Thoracic aorta (tissue), 2 donors: ENCODE measurements around the gene FAM237A. TPM values are rescaled to one million over a fixed set of nuclear protein-coding genes. Genes with fewer than 3 reads are reported as not detected.

ENCODE experiments used
- ATAC-seq: fragments of 150-250 bp; one replicate; pipeline ENCODE4 v1.8.0; 2017; ENCODE audit warnings: low read depth; ENCODE audit not compliant: insufficient number of reproducible peaks, low FRiP score
- DNase-seq: peaks from one replicate; pipeline ENCODE4 v3.0.0-alpha.2; 2020; ENCODE audit warnings: low spot score
- H3K27ac ChIP-seq, 2 donors: fragments of 200-600 bp; sonication (generic); 1 replicate in 1 of 2; 2 replicates in 1 of 2; pipeline ENCODE4 v1.5.1; 2016; ENCODE audit warnings: mild to moderate bottlenecking in 2 of 2, moderate library complexity in 2 of 2
- H3K27me3 ChIP-seq: fragments of 200-600 bp; sonication (generic); replicated peaks from 2 replicates; pipeline ENCODE4 v1.6.0; 2016; ENCODE audit warnings: mild to moderate bottlenecking; ENCODE audit not compliant: insufficient read depth
- H3K36me3 ChIP-seq: fragments of 200-600 bp; sonication (generic); one replicate; pipeline ENCODE4 v1.5.1; 2016
- H3K4me1 ChIP-seq, 2 donors: fragments of 200-600 bp; sonication (generic); 1 replicate in 1 of 2; 2 replicates in 1 of 2; pipeline versions ENCODE4 v1.5.1 to v1.6.0; 2016; ENCODE audit warnings: low read depth in 2 of 2, mild to moderate bottlenecking in 1 of 2; ENCODE audit not compliant: control insufficient read depth in 1 of 2
- H3K4me3 ChIP-seq: fragments of 200-600 bp; sonication (generic); 2 replicates; pipeline ENCODE4 v1.5.1; 2016; ENCODE audit warnings: mild to moderate bottlenecking
- H3K9me3 ChIP-seq: fragments of 200-600 bp; sonication (generic); 2 replicates; pipeline ENCODE4 v1.5.1; 2016
- total RNA-seq, 2 donors: library from RNA; depleted of rRNA; stranded (reverse); fragments of >200 nt; gene quantifications; one replicate each; pipeline versions ENCODE4 v1.1.0 to v1.2.3, GENCODE V29; 2016
- TF ChIP-seq, protein P1 (sequence below): fragments of 200-600 bp; sonication (generic); IDR thresholded peaks from one replicate; pipeline ENCODE4 v1.5.1; 2019; ENCODE audit warnings: antibody characterized with exemption

The FAM237A gene
- total RNA-seq, 2 donors from 2014 or later = not detected

DNA sequence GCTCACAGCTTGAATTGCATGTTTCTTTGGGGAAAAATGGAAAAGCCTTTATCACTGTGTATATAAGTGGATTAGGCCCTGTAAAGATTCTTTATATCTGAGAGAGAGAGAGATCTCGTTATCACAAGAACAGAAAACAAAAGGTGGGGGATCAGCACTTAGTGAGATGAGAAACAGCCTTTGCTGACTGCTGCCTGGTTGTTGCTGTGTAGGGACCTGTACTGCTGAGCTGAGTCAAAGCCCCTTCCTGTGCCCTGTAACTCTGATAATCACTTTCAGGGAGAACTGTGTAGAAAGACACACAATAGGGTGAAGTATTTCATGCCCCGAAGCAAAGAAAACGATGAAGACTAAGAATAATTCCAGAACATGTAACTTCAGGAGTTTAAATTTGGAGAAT lies 30.6 kb upstream of the FAM237A start:
- Histone ChIP-seq H3K9me3 (no peaks in the 10 kb centered on the region), H3K4me1 (no peaks in the 10 kb centered on the region), H3K27ac (no peak overlapping the region), H3K36me3 (no peaks in the 10 kb centered on the region), H3K27me3 (no peaks in the 10 kb centered on the region), H3K4me3 (no peak overlapping the region)
- TF ChIP-seq, protein P1, sequence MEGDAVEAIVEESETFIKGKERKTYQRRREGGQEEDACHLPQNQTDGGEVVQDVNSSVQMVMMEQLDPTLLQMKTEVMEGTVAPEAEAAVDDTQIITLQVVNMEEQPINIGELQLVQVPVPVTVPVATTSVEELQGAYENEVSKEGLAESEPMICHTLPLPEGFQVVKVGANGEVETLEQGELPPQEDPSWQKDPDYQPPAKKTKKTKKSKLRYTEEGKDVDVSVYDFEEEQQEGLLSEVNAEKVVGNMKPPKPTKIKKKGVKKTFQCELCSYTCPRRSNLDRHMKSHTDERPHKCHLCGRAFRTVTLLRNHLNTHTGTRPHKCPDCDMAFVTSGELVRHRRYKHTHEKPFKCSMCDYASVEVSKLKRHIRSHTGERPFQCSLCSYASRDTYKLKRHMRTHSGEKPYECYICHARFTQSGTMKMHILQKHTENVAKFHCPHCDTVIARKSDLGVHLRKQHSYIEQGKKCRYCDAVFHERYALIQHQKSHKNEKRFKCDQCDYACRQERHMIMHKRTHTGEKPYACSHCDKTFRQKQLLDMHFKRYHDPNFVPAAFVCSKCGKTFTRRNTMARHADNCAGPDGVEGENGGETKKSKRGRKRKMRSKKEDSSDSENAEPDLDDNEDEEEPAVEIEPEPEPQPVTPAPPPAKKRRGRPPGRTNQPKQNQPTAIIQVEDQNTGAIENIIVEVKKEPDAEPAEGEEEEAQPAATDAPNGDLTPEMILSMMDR = no peak
- no peak for ATAC-seq
- no peak for DNase-seq

DNA sequence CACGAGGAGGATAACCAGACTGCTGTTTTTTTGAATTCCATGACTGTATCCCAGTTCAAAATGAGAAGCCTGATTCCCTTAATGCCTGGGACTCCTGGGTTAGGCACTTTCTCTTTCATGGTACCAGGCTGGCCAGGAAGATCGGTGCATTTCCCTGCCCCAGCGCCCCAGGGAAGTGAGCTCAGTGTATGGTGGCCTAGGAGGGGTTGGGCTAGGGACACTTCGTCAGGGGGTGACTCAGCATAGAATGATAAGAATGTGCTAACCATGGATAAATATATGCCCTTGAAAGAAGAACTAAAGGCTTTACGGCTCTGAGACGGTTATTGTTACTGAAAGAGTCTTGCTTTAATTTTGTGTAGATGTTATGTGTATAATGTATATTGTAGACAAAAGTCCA lies 27.5 kb upstream of the FAM237A start:
- H3K9me3 ChIP-seq = no peaks in the 10 kb centered on the region
- H3K27ac ChIP-seq = no peak overlapping the region
- no peaks in the 10 kb centered on the region for H3K36me3 ChIP-seq
- no peaks in the 10 kb centered on the region for H3K27me3 ChIP-seq
- H3K4me3 ChIP-seq = no peak overlapping the region
- H3K4me1 ChIP-seq = no peaks in the 10 kb centered on the region
- TF ChIP-seq, protein P1 = no peak
- DNase-seq (no peak), ATAC-seq (no peak)

DNA sequence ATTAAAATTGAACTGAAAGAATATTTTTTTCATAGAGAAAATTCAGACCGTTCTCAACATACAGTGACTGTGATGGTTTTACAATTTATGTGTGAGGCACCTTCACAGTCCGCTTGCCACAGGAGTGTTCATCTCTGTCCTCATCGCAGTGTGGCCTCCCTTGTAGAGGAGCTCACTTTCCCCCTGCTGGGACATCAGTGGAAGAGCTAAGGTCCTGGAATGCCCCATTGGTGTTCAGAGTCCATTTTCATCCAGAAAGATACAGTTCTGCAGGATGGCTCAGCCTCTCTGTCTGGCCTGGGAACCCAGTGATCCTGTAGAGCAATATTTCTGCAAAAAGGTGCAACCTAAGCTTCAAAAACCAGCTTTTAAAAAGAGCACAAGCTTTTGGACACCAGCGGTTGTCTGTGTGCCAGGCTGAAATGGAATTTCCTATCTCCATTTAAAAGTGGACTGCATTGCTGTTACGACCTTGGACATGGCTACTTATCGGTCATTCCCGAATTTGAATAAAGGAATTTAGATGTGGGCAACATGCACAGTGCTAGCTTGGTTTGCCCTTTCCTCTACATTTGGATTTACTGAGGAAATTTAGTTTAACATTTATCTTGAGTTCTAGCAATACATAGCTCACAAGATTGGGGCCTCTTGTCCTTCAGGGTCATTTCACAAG lies 26.7 kb upstream of the FAM237A start:
- H3K9me3 ChIP-seq = no peaks in the 10 kb centered on the region
- TF ChIP-seq, protein P1 = no peak
- H3K36me3 ChIP-seq = no peaks in the 10 kb centered on the region
- ATAC-seq (no peak), DNase-seq (no peak)
- no peaks in the 10 kb centered on the region for H3K27me3 ChIP-seq
- H3K4me1 ChIP-seq = no peaks in the 10 kb centered on the region
- no peak overlapping the region for H3K4me3 ChIP-seq
- H3K27ac ChIP-seq = no peak overlapping the region

DNA sequence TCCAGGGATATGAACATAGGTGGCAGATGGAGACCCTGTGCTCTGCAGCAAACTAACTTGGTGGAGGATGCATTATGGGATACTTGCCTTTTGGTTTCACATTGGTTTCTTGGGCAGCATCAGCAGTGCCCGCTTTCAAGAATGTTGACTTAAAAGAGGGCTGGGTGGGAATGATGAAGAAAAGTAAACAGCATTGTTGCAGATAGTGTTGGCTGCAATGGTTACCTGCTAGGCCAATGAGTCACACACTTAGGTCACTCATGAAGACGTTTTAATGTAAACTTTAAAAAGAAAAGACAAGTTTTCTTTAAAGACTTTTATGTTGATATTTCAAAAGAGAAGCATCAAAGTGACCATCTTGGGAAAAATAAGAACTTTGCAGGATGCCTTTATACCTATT lies 26.1 kb upstream of the FAM237A start:
- ATAC-seq (no peak), DNase-seq (no peak)
- H3K27ac ChIP-seq = no peak overlapping the region

DNA sequence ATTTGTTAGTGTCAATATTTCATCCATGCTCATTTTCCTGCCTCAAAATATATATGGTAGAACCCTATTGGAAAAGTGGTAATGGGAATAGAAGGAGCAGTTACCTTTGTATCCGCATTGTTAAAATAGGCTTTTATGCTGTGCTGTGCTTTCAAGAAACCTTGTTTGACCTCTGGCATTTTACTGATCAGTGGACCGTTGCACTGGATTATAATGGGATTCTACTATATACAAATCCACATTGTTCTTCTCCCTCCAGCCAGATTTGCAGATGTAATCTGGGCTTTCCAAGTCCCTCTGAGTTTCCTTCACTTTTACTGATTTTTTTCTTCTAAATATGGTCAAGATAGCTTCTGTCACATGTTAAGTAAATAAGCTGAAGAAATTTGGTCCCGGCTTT lies 23.3 kb upstream of the FAM237A start:
- no peak for ATAC-seq
- Histone ChIP-seq H3K36me3 (no peaks in the 10 kb centered on the region), H3K27me3 (no peaks in the 10 kb centered on the region), H3K4me3 (no peak overlapping the region), H3K9me3 (no peaks in the 10 kb centered on the region), H3K27ac (no peak overlapping the region), H3K4me1 (no peaks in the 10 kb centered on the region)
- TF ChIP-seq, protein P1 = no peak
- DNase-seq = no peak

More for the DNA sequence above, 26.1 kb upstream of the FAM237A start:
- TF ChIP-seq, protein P1 = no peak
- no peak overlapping the region for H3K4me3 ChIP-seq
- H3K36me3 ChIP-seq = no peaks in the 10 kb centered on the region
- H3K4me1 ChIP-seq = no peaks in the 10 kb centered on the region
- H3K27me3 ChIP-seq = no peaks in the 10 kb centered on the region
- no peaks in the 10 kb centered on the region for H3K9me3 ChIP-seq
